Activated CD4-positive, CD25-positive, alpha-beta regulatory T cell treated with anti-CD3 and anti-CD28 coated beads, Interleukin-2, amount 50 U/mL, for 72 hours (primary cell): Measurements from ENCODE around the gene TNNI2.

Experiments
- DNase-seq: peaks from one replicate; pipeline ENCODE4 v3.0.0; 2021

TNNI2 gene

DNA sequence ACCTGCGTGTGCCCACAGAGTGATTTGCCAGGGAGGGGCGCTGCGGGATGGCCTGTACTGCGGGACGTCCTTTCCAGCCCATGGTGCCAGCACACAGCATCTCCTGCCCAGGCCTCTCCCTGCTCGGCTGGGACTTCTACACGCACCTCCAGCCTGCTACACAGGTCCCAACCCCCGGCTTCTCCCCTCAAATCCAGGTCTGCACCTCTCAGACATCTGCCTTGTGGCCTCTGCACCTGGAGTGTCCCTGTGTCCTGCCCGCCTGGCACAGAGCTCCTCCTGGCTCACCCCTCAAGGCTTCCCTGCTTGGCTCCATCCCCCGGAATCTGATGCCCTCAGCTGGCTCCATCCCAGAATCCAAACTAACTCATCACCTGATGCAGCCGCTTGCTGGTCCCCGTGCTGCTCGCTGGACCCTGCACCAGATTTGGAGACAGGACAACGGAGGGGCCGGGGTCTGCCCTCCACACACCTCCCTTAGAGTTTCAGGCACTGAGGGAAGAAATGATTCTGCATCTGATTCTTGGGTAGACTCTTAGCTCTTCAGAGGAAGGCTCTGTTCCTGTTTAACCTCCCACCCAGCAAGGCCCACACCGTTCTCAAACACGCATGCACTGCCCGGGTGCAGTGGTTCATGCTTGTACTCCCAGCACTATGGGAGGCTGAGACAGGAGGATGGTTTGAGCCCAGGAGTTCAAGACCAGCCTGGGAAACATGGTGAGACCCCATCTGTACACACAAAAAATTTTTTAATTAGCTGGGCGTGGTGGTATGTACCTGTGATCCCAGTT lies 10.1 kb downstream of the TNNI2 start:
- no peak for DNase-seq

DNA sequence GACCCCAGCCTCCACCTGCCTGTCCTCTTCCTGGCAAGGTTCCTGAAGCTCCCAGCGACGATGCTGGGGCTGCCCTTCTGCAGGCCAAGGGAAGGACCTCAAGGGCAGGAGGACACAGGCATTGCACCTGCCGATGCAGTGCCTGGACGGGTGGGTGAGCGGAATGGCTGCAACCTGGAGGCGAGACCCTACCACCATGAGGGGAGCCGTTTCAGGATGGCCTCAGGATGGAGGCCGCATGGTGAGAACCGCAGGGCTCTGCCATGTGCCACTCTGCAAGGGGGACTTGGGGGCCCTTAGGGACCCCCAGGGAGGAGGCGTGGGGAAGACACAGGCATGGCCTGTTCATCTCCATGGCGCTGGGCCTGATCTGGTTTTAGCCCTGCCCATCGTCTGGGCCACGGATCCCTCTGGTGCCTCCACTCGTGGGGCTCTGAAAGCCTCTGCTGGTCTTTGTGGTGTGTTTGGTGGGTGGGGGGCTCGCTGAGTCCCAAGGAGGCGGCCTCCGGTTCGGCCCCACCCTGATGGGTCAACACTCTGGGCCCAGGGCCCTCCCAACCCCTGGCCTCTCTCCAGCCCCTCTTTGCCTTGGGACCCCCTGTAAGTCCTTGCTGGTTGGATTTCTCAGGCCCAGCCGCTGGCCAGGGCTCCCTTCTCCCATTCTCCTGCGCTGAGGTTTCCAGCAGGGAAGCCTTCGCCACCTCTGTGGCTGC lies 12.8 kb downstream of the TNNI2 start:
- DNase-seq = no peak

DNA sequence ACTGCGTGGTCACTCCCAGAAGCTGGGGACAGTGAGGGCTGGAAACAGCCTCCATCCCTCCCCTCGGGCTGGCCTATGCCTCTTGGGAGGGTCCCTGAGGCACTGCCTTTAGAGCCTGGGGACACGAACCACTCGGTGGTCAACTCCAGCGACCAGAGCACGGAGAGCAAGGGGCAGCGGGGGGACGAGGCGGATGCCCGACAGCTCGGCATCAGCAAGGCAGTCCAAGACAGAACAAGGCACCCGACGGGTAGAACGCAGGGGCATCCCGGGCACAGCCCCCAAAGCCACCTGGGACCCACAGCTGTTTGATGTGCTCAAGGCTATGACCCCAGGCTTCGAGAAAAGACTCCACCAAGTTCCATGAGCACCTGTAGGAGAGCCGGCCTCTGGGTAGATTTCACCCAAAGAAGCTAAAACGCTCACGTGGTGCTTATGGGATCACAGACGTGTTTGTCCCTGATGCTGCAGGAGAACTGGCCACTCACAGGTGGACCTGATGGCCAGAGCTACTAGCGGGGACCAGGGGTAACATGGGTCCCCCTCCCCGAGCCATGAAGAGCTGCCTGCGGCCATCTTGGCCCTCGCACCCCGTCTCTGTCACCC lies 13.6 kb downstream of the TNNI2 start:
- DNase-seq = no peak

DNA sequence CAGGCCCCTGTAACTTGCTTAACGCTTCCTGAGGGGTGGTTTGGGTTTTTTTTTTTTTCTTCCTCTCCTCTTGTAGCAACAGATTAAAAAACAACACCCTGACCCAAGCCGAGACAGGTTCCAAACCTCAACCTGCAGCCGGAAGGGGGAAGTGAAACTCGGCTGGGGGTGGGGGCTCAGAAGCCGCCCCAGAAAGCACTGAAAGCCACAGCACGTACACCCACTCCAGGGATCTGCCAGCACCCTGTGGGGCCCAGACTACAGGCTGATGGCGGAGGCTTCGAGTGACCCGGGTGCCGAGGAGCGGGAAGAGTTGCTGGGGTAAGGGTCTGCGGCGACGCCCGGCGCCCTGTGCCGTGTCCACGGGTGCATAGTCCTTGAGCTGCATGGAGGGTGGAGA lies 14.1 kb downstream of the TNNI2 start, which contains the start of gene LSP1:
Gene LSP1, plus strand, starts transcription at position 208 of the 400 bp plus-strand sequence. Its CDS starts 61 bp downstream, at position 269.
- peak; percentile 76 for DNase-seq

DNA sequence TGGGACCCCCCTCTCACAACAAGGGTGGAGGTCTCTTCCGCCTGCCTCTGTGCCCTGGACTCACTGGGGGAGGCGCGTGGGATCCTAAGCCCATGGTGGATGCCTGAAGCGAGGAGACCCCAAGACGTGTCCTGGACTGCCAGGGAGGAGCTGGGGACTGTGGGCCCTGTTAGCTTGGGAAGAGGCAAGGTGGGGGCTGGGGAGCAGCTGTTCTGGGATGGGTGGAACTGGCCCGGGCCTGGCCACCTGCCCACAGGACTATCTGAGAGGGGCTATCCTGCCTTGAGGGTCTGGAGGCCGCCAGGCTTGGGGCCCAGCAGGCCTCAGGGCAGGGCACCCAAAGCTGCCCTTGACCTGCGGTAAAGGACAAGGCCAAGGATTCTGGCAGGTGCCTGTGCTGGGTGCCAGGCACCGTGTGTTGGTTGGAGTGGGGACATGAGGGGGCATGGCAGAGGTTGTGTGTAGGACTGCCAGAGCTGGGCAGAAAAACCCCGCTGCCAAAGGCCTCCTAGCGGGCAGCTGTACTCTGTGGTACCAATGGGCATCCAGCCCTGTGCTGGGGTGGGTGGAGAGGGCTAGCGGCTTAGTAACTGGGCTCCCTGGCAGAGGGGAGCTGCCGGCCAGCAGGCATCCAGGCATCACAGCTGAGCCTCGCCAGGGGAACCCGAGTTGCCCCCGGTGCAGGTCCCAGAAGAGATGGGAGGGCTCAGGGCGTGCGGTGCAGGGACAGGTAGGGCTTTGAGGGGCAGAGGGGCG lies 14.8 kb downstream of the TNNI2 start:
- DNase-seq = no peak

DNA sequence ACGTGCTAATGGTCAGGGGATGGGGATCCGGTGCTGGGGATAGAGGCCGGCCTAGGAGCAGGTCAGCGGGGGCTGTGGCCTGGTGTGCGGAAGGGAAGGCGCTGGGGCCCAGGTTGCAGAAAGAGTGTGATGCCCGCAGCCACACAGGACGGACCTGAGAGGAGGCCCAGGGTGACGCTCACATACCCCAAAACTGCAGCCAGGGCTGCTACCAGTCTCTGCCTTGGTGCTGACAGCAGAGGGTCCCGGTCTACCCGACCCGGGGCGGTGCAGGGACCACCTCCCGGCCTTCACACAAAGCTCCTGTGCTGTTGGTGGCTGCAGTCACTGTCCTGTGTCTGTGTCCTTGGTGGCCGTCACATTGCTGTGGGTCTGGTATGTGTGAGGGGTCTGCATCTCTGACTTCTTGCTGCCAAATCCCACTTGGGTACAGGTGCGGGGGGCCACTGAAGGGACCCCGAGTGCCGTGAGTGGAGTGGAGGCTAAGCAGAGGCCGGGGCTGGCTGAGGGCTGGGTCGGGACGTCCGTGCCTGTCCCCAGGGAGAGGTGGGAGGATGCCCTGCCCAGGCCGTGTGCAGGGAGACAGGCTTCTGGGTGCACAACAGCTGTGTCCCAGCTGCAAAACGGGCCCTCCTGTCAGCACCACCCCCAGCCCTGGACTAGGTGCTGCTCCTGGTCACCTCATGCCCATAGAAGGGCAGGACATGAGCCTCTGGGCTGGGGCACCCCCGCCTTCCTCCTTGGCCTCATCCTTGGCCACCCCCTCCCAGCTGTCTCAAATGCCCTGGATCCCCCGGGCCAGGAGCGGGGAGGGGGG lies 15.6 kb downstream of the TNNI2 start:
- DNase-seq = no peak

DNA sequence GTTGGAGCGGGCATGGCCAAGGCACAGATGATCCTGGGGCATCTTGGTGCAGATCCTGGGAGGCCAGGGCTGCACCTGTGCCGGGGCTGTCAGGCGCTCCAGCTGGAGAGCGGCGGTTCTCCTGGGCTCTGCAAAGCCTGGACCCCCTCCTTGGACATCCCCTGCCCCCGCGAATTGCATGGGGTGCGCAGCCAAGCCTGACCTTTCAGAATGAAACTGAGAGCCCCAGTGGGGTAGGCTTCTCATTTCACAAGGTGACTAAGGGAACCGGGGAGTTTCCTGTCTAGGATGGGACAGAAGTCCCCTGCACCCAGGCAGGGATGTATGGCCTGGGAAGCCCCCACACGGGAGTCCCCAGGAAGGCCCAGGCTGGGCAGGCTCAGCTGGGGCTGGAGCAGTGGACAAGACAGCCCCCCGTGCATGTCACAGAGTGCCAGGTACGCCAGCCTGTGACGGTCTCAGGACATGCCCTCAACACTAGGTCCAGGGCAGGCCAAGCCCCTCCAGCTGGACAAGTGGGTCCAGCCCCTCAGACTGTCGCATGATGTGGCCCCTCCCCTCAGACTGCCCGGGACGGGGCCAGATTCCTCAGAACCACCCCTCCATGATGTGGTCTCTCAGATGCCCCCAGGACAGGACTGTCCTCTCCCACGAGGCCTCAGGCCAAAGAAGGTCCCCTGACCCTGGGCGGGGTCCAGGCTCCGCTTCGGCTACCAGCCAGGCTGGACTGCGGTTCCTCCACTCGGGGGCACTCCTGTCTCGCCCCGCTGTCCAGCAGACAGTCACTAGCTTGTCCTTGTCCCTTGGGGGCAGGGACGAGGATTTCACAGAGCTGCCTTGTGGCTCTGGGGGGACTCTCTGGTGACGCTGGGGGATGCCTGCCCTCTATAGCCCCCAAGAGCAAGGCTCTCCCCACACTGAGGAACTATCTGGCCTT lies 16.4 kb downstream of the TNNI2 start:
- peak; percentile 64 for DNase-seq

DNA sequence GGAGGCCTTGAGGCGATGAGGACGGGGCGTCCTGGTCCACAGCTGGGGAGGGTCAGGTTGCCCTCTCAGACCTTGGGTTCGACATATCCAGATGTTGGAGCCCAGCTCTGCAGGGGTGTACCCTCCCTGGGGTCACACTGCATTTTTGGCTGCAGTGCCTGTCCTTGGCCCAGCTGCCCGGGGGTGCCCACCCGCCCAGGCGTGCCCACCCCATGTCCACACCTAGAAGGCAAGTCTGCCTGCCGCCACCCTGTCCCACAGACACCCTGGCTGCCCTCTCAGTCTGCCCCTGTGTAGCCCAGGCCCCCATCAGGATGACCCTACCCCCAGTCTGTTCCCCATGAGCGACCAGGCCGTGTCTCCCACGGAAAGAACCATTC lies 17.1 kb downstream of the TNNI2 start:
- DNase-seq = no peak

DNA sequence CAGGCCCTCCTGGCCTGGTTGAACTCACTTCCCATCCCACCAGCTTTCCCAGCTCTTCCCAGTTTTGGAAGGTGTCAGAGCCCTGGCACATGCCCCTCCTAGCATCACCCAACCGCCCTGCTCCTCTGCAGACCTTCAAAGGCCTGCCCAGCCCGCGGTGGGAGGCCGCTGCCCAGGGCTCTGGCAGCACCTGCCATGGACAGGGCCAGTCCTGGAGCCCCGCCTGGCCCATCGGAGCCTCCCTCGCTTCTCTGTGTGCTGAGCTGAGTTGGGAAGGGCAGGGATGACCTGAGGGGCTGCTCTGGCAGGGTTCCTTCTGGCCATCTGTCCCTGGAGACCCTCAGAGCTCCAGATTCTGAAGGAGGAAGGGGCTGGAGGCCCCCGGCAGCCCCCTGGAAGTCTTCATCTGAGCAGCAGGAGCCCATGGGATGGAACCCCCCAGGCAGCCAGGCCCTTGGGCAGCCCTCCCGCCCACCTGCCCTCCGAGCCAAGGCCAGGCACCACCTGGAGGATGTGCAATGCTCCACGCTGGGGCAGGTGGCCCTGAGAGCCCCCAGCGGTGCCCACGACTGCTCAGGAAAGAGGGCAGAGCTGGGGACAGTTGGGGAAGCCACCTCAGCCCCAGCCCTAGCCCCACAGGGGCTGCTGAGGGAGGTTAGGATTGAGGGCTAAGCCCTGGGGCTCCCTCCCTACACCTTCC lies 17.7 kb downstream of the TNNI2 start:
- DNase-seq = no peak

DNA sequence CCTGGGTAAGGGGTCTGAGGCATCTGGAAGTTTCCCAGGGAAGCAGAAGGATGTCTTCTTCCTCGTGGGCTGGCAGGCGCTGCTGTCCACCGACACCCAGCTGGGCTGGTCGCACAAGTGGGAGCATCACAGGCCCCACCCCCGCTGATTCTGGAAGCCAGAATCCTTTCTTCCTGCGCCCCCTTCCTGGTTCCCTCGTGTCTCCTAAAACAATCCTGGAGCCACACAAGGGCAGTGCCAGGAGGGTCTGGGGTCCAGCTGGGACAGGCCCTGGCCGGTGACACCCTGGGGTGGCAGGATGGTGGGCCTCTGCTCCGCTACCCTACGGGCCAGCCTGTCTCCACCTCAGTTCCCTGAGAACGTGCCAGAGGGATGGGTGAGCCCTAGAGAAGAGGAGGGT lies 18.3 kb downstream of the TNNI2 start:
- no peak for DNase-seq

DNA sequence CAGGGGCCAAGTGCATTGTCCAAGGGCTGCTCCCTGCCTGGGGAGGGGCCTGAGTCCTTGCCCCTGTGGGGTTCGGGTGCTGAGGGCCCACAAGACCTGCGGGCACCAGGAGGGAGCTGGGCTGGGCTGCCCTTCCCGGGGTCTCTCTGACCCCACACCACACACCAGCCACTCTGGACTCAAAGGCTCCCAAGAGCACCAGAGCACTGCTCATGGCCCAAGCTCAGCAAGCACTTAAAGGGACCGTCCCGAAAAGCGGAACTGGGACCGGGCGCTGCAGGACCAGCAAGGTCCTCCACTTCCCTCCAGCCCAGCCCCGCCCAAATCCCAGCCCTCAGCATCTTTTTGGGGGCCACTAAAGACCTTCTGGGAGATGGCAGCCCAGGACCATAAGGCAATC lies 19.4 kb downstream of the TNNI2 start:
- no peak for DNase-seq

DNA sequence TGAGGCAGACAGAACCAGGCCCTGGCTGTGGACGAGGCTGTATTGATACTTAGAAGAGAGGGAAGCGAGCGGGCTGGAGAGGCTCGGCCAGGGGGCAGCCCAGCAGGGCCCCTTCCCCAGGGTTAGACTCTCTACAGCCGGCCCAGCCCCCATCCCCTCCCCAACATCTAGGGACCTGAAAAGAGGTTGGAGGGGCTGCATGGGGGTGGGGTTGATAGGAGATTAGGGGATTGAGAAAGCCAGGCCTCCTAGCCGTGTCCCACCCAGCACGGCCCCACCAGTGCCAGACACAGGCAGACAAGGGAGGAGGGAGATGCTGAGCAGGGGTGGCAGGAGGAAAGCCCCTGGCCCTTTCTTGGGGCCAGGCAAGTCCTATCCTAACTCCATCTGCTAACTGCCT lies 19.8 kb downstream of the TNNI2 start:
- no peak for DNase-seq

DNA sequence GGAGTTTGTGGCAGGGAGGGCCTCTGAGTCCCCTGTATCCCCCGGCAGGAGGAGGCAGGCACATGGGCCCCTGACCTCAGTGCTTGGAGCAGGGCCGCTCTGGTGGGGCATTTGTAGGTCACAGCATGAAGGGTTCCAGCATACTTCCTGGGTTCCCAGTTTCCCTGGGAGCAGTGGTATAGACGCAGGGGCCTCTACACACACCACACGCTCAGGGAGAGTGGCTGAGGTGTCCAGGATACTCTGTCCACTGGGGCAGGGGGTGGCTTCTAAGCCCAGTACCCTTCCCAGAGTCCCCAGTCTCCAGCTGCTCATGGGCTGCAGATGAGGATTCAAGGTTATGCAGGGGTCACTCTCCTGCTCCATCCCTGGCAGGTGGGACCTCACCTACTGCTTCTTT lies 20.2 kb downstream of the TNNI2 start:
- DNase-seq = no peak

DNA sequence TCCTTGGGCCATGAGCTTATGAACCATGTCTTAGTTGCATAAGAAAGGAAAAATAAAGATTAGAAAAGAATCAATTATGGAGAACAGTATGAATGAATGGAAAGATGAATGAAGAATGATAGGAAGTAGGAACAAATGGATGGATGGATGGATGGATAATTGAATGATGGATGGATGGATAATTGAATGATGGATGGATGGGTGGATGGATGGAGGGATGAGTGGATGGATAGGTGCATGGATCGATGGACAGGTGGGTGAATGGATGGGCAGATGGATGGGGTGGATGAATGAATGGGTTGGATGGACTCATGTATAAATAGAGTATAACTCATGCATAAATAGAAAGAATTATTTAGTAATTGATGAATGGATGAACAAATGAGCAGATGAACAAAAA lies 21.3 kb downstream of the TNNI2 start:
- DNase-seq = no peak

DNA sequence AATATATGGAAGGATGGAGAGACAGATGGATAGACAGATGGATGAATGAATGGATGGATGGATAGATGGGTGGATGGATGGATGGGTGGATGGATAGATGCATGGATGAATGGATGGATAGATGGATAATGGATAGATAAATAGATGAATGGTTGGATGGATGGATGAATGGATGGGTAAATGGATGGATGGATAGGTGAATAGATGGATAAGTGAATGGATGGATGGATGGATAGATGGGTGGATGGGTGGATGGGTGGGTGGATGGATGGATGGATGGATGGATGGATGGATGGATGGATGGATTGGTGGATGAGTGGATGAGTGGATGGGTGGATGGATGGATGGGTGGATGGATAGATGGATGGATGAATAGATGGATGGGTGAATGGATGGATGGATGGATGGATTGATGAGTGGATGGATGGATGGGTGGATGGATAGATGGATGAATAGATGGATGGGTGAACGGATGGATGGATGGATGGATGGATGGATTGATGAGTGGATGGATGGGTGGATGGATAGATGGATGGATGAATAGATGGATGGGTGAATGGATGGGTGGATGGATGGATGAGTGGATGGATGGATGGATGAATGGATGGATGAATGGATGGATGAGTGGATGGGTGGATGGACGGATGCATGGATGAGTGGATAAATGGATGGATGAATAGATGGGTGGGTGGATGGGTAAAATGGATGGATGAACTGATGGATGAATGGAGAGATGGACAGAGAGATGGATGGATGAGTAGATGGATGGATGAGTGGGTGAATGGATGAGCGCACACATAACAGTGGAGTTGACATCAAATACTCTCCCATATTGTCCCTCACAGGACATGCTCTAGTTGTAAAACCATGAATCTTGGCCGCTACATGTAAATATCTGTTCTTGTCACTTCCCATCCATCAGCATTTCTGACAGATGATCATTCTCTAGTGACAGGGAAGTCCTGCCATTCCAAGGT lies 22.9 kb downstream of the TNNI2 start:
- DNase-seq = no peak

DNA sequence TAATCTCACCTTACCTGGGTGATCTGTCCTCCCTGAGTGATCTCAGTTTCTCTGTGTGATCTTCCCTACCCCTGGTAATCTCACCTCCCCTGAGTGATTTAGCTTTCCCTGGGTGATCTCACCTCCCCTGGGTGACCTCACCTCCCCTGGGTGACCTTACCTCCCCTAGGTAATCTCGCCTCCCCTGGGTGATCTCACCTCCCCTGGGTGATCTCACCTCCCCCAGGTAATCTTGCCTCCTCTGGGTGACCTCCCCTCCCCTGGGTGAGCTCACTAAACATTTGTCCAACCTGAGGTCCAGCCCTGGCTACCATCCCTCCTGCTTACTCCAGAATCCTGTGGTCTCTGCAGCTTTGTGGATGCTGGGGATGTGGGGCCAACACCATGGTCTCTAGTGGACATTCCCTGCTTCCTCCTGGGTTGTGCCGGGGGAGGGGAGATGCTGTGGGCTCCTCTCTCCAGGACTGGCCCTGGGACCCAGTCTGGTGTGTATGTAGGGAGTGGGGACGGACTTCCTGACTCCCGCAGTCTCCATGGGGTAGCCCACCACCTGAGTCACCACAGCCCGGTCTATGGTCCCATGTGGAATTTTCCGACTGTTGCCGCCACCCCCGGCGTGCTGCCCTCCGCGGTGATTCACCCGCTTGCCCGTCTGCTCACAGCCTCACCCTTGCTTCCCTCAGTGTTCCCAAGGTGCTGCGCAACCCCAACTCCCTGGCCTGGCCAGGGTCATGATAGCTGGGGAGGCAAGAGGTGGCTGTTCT lies 24.0 kb downstream of the TNNI2 start:
- no peak for DNase-seq

DNA sequence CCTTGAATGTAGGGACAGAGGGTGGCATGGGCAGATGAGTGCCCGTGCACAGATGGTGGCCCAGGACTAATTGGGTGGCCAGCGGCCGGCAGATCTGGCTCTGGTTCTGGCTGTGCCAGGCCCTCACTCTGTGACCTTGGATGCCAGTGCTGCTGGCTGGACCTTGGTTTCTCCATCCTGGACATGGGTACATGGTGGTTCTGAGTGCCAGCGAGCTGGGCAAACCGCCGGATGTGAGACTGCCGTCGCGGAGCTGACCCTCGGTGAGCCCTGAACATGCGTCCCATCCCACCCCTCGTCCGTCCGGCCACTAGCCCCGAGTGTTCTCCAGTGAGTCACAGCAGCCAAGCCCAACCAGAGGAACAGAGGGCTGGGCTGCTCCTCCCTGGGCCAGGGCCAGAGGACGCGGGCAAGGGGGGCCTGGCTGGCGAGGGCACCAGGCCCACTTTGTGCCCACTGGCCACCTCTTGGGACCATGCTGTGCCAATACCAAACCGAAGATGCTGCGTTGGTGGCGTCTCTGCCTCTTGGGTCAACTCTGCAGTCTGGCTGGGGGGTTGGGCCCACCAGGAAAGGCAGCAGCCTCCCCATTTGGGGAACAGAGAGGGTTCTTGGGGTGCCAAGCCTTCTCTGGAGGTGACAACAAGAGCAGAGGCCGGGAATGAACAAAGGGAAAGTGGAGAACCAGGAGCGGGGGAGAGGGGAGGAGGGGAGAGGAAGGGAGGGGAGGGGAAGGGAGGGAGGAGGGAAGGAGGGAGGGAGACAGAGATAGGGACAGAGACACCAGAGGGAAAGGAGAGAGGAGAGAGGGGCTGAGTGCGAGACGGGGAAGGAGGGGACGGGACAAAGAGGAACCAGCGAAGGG lies 24.8 kb downstream of the TNNI2 start:
- no peak for DNase-seq

DNA sequence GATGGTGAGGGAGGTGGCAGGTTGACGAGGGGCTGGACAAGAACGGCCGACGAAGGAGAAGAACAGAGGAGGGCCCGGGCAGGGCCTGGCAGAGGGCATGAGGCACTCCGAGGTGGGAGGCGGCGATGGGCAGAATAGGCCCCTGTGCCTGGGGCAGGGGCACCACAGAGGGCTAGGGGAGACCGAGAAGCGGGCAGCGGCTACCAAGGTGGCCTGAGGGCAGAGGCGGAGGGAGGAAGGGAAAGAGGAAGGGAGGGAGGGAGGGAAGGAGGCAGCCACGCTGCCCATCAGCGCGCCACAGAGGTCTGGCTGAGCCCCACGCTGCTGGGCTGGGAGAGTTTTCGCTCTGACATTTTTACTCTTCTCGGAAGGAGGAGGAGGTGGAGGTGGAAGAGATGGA lies 25.4 kb downstream of the TNNI2 start:
- DNase-seq = no peak
